IMR-90 (cell line): ENCODE results near the gene KRTAP12-4. TPM values are rescaled to one million over a fixed set of nuclear protein-coding genes. Genes with fewer than 3 reads are reported as not detected.
"Not testable (repeated sequence)": the region's sequence is repeated elsewhere in the genome, so short reads cannot be mapped to it uniquely, and the experiment has no call there.

Experiments
- ATAC-seq: fragments of 200-7000 bp; cut with Tn5 transposase; 2 replicates; pipeline ENCODE4 v1.9.1; 2020; ENCODE audit warnings: low read depth, mild to moderate bottlenecking, moderate library complexity
- BruUV-seq: library from RNA; stranded (reverse); fragments of 400-500 nt; replicated peaks from 2 replicates; lab custom pipeline; 2021; lab: Mats Ljungman, UMichigan
- CTCF ChIA-PET: fragments of 300-600 bp; formaldehyde crosslinking; extraction: SDS; loops from one replicate; lab custom pipeline; 2021; ENCODE audit warnings: antibody characterized with exemption; lab: Yijun Ruan, JAX
- POLR2A ChIA-PET: fragments of 300-600 bp; sonication (Branson Sonifier 250); formaldehyde crosslinking; loops from one replicate; lab custom pipeline; 2022; ENCODE audit warnings: antibody characterized with exemption; ENCODE audit not compliant: unreplicated experiment; lab: Charles Lee
- DNase-seq: peaks from one replicate; pipeline ENCODE4 v3.0.0; 2013
- H2AFZ ChIP-seq: replicated peaks from 2 replicates; pipeline ENCODE3; 2013; ENCODE audit warnings: low read length, mild to moderate bottlenecking; ENCODE audit not compliant: poor library complexity
- H2AK5ac ChIP-seq: 2 replicates; pipeline ENCODE4 v1.6.1; 2013; ENCODE audit warnings: low read depth, low read length, inconsistent platforms
- H2AK9ac ChIP-seq: replicated peaks from 2 replicates; pipeline ENCODE3; 2013; ENCODE audit warnings: mild to moderate bottlenecking, low read depth, low read length, moderate library complexity; ENCODE audit not compliant: poor library complexity
- H2BK120ac ChIP-seq: 2 replicates; pipeline ENCODE4 v1.6.1; 2013; ENCODE audit warnings: low read depth, low read length, inconsistent platforms
- H2BK15ac ChIP-seq: 3 replicates; pipeline ENCODE4 v1.6.1; 2013; ENCODE audit warnings: low read depth, low read length, inconsistent platforms
- H2BK20ac ChIP-seq: 2 replicates; pipeline ENCODE4 v1.6.1; 2013; ENCODE audit warnings: low read depth, mild to moderate bottlenecking, inconsistent platforms, low read length, moderate library complexity
- H2BK5ac ChIP-seq: 2 replicates; pipeline ENCODE4 v1.6.1; 2013; ENCODE audit warnings: mild to moderate bottlenecking, low read depth, low read length, inconsistent platforms; ENCODE audit not compliant: poor library complexity, severe bottlenecking
- H3K14ac ChIP-seq: replicated peaks from 2 replicates; pipeline ENCODE4 v1.6.1; 2013; ENCODE audit warnings: low read depth, low read length, inconsistent platforms
- H3K18ac ChIP-seq: 2 replicates; pipeline ENCODE4 v1.6.1; 2013; ENCODE audit warnings: low read depth, low read length, control low read depth
- H3K23ac ChIP-seq: 2 replicates; pipeline ENCODE4 v1.6.1; 2013; ENCODE audit warnings: low read depth, low read length, inconsistent platforms
- H3K27ac ChIP-seq: 2 replicates; pipeline ENCODE4 v1.5.1; 2013; ENCODE audit warnings: mild to moderate bottlenecking, control low read depth, low read length; ENCODE audit not compliant: insufficient read depth
- H3K27me3 ChIP-seq: 2 replicates; pipeline ENCODE4 v1.6.1; 2013; ENCODE audit warnings: low read length; ENCODE audit not compliant: control insufficient read depth, insufficient read depth
- H3K36me3 ChIP-seq: 2 replicates; pipeline ENCODE4 v1.6.1; 2013; ENCODE audit warnings: low read length, mixed read lengths; ENCODE audit not compliant: control insufficient read depth, insufficient read depth
- H3K4ac ChIP-seq: 2 replicates; pipeline ENCODE4 v1.6.1; 2013; ENCODE audit warnings: low read depth, low read length, inconsistent platforms
- H3K4me1 ChIP-seq: 2 replicates; pipeline ENCODE4 v1.6.1; 2013; ENCODE audit warnings: low read length, mixed read lengths; ENCODE audit not compliant: control insufficient read depth, insufficient read depth
- H3K4me2 ChIP-seq: 2 replicates; pipeline ENCODE4 v1.6.1; 2013; ENCODE audit warnings: low read depth, mild to moderate bottlenecking, control low read depth, low read length, moderate library complexity
- H3K4me3 ChIP-seq: 2 replicates; pipeline ENCODE4 v1.5.1; 2013; ENCODE audit warnings: low read depth, mild to moderate bottlenecking, control low read depth, low read length, moderate library complexity; ENCODE audit not compliant: insufficient read depth
- H3K56ac ChIP-seq: 2 replicates; pipeline ENCODE4 v1.6.1; 2013; ENCODE audit warnings: low read length, inconsistent platforms; ENCODE audit not compliant: insufficient read depth; ENCODE audit errors: extremely low read depth
- H3K79me1 ChIP-seq, 2 experiments: 2 replicates each; pipeline ENCODE4 v1.6.1; 2013; ENCODE audit warnings: low read length in 2 of 2, inconsistent platforms in 1 of 2, low read depth in 1 of 2
- H3K9ac ChIP-seq: 2 replicates; pipeline ENCODE4 v1.6.1; 2013; ENCODE audit warnings: low read depth, low read length, control low read depth
- H3K9me1 ChIP-seq: 2 replicates; pipeline ENCODE4 v1.6.1; 2013; ENCODE audit warnings: low read length, inconsistent platforms; ENCODE audit not compliant: insufficient read depth
- H3K9me3 ChIP-seq: 2 replicates; pipeline ENCODE4 v1.6.1; 2013; ENCODE audit warnings: low read length; ENCODE audit not compliant: control insufficient read depth, insufficient read depth
- H4K20me1 ChIP-seq: 2 replicates; pipeline ENCODE4 v1.6.1; 2013; ENCODE audit warnings: low read length, inconsistent platforms; ENCODE audit not compliant: insufficient read depth
- H4K5ac ChIP-seq: 2 replicates; pipeline ENCODE4 v1.6.1; 2013; ENCODE audit warnings: mild to moderate bottlenecking, low read depth, low read length, control low read depth
- H4K8ac ChIP-seq, 2 experiments: 2 replicates each; pipeline ENCODE4 v1.6.1; 2013; ENCODE audit warnings: low read depth in 2 of 2, low read length in 2 of 2, control low read depth in 1 of 2, inconsistent platforms in 1 of 2
- H4K91ac ChIP-seq: 2 replicates; pipeline ENCODE4 v1.6.1; 2013; ENCODE audit warnings: low read depth, low read length, inconsistent platforms; ENCODE audit not compliant: insufficient read depth
- WGBS, 2 experiments: methylation state at CpG; one replicate each; pipeline versions ENCODE4 v1.1.5 to v1.1.7; 2013; ENCODE audit warnings: missing lambda C conversion rate in 2 of 2; ENCODE audit not compliant: insufficient read length in 1 of 2; ENCODE audit errors: extremely low coverage in 2 of 2; 5-methylcytosine and 5-hydroxymethylcytosine counted together
- dilution Hi-C: fragments of 300-500 bp; cut with HindIII; formaldehyde crosslinking; loops from one replicate; pipeline ENCODE4 v1.14.3; 2018; ENCODE audit warnings: low sequenced_read_pairs; ENCODE audit not compliant: unreplicated experiment
- in situ Hi-C: fragments of 300-500 bp; cut with MboI; formaldehyde crosslinking; loops from 3 replicates; pipeline ENCODE4 v1.14.3; 2019; ENCODE audit warnings: low sequenced_read_pairs, inconsistent platforms, mixed read lengths
- intact Hi-C: fragments of 100-400 bp; cut with micrococcal nuclease; formaldehyde crosslinking; loops from 2 replicates; pipeline ENCODE4 v1.10.0; 2022
- polyA plus RNA-seq, 3 experiments: library from polyadenylated mRNA; depleted of rRNA; stranded (reverse); fragments of >200 nt; gene quantifications; 2 replicates each; pipeline ENCODE4 v1.2.3, GENCODE V29; 2012; ENCODE audit warnings: low replicate concordance in 1 of 3
- total RNA-seq: library from RNA; depleted of rRNA; stranded (reverse); fragments of >200 nt; gene quantifications from 2 replicates; pipeline ENCODE4 v1.2.3, GENCODE V29; 2012

KRTAP12-4 gene
- total and polyA plus RNA-seq, 2 of the 4 experiments (the other 2 are of a cell fraction) = not detected

DNA sequence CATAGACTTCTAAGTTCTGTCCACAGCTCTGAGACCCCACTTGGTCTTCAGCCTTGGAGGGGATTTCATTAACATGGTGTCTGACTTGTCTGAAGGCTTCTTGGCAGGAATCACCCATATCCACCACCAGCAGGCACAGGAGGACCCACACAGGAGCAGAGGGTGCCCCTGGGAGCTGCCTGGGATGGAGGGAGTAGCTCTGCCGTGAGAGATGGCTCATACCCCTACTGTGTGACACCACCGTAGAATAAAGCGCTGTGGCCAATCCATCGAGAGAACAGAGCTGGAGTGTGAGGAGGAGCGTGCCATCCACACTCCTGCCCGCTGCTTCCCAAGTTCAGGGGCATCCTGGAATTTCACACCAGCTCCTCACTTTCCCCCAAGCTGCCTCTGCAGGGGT lies 30.6 kb upstream of the KRTAP12-4 start:
- H3K56ac ChIP-seq, intact Hi-C loops, ATAC-seq, H4K91ac ChIP-seq, H4K20me1 ChIP-seq, H2BK20ac ChIP-seq, H4K8ac ChIP-seq, H3K4me2 ChIP-seq, in situ Hi-C loops, H3K23ac ChIP-seq, H3K14ac ChIP-seq, H3K9ac ChIP-seq, H4K5ac ChIP-seq, POLR2A ChIA-PET, BruUV-seq, H3K36me3 ChIP-seq, H3K27ac ChIP-seq, H2AFZ ChIP-seq, H2AK5ac ChIP-seq, H3K4me3 ChIP-seq, H3K4ac ChIP-seq, H2BK15ac ChIP-seq, H3K9me1 ChIP-seq, H3K9me3 ChIP-seq, H3K18ac ChIP-seq, H2BK5ac ChIP-seq, H2BK120ac ChIP-seq, H3K79me1 ChIP-seq, H2AK9ac ChIP-seq, DNase-seq, CTCF ChIA-PET, dilution Hi-C loops, H3K4me1 ChIP-seq: not testable (repeated sequence)
- no CpG with 5 or more reads among the region's 6 CpGs for WGBS, 2 experiments
- H3K27me3 ChIP-seq = peaks cover 32% of the 10 kb centered on the region
